Measurements from ENCODE around the gene C8A.

Gene C8A

DNA sequence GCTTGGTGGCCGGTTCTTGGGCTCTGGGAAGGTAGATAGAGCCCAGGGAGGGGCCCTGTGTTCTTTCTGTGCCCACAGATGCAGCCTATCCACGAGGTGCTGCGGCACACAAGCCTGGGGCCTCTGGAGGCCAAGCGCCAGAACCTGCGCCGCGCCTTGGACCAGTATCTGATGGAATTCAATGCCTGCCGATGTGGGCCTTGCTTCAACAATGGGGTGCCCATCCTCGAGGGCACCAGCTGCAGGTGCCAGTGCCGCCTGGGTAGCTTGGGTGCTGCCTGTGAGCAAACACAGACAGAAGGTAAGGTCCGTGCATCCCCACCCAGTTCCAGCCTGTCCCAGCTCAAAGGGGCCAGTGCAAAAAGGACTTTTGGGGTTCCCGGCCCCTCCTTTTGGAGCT lies 57.7 kb downstream of the C8A start:
- no peak for FAIRE-seq
- DNase-seq (ENCODE audit: insufficient read length, low spot score), result no peak

DNA sequence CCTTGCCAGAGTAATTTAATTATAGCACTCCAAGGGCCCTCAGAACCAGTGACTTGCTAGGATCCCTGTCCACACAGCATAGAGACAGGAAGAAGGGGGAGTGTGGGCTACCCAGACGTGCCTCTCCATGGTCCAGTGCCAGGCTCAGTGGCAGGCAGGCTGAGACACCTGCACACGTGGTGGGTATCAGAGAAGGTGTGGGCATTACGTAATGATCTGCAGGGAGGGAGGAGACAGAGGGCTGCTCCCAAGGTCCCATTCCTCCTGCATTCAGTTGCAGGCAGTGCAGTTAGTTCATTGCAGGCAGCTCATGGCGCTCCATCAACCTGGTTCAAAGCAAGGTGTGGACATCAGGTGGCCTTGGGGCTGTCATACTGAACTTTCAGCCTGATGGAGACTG lies 61.4 kb downstream of the C8A start:
- TF ChIP-seq POLR2A (IDR thresholded peaks at IDR 0.05; ENCODE audit: low read depth, low read length), result no peak
- no peak for FAIRE-seq
- DNase-seq (ENCODE audit: insufficient read length, low spot score), result no peak

More for the DNA sequence above, 57.7 kb downstream of the C8A start:
- TF ChIP-seq POLR2A (IDR thresholded peaks at IDR 0.05; ENCODE audit: low read depth, low read length), result no peak

DNA sequence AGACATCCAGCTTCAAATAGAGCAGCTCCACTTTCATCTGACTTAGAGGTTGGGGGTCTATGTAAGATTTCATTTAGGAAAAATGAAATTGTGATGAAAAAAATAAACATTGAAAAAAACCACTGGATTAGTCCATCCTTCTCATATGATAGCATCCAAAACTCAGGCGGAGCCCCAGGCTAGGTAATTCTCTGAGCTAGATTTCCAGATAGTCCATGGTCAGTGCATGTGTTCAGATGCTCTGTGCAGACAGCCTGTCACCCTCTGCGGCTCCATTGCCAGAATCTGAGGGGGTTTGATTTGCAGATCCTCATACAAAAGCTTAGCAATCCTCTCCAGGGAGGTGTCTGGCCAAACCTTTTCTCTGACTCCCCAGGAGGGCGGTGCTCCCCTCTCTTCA lies 62.0 kb downstream of the C8A start:
- FAIRE-seq (no peak), DNase-seq (ENCODE audit: insufficient read length, low spot score) (no peak)
- no peak for TF ChIP-seq POLR2A (IDR thresholded peaks at IDR 0.05; ENCODE audit: low read depth, low read length)

DNA sequence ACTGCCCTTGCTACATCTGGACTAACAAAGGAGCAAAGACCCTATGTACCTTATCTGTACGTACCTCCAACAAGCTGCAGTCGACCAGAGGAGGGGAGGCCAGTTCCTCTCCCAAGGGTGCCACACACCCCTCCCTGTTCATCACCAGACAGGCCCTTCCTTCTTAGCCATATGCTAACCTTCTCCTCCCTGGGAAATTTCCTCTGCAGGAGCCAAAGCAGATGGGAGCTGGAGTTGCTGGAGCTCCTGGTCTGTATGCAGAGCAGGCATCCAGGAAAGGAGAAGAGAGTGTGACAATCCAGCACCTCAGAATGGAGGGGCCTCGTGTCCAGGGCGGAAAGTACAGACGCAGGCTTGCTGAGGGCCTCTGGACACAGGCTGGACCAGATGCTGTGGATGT lies 62.8 kb downstream of the C8A start:
- FAIRE-seq (no peak), DNase-seq (ENCODE audit: insufficient read length, low spot score) (no peak)
- no peak for TF ChIP-seq POLR2A (IDR thresholded peaks at IDR 0.05; ENCODE audit: low read depth, low read length)

DNA sequence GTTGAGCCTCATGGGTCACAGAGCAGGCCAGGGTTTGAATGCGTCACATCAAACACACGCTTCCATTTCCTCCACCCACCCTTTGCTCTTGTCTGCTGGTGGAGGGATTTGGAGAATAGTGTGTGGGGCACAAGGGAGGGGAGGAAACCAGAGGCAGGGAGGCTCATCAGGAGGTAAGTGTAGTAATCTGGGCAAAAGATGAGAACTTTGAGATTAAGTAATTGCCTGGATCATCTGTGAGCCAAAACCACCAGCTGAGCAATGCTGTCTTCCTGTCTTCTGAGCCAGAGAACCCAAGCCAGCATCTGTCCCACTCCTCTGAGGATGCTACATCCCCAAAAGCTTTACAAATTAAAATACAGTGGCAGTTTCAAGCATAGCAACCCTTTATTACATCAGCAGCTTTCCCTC lies 66.0 kb downstream of the C8A start:
- no peak for TF ChIP-seq POLR2A (IDR thresholded peaks at IDR 0.05; ENCODE audit: low read depth, low read length)
- FAIRE-seq (no peak), DNase-seq (ENCODE audit: insufficient read length, low spot score) (no peak)

DNA sequence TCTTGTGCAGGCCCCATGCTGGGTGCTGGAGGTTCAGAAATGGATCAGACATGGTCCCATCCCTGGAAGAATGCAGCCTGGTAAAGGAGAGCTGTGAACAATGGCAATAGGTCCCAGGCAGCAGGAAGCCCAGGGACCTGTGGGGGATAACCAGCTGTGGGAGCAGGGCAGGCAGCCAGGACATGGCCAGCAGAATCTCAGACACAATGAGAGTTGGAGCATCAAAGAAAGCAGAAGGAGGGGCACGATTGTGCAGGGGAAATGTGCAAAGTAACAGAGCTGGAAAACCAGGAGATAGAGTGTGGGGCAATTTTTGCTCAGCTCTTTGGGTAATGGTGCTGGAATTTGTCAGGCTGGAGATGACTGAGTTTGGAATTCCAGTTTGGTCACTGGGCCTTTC lies 66.9 kb downstream of the C8A start:
- DNase-seq (ENCODE audit: insufficient read length, low spot score) (no peak), FAIRE-seq (no peak)
- TF ChIP-seq POLR2A (IDR thresholded peaks at IDR 0.05; ENCODE audit: low read depth, low read length), result no peak

DNA sequence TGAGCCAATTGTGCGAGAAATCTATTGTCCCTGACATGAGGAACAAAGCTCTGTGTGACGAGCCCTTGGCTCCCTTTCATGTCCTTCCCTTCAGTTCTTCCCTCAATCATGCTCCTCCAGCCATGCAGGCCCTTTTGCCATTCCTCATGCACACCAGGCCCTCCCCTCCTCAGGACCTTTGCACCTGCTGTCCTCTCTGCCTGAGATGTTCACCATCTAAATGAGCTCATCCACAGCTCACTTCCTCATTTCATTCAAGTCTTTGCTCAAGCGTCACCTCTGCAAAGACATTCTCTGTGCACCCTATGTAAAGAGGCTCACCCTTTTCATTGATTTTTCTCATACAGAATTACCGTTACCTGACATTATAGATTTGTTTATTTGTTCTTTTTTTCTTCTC lies 67.5 kb downstream of the C8A start:
- DNase-seq (ENCODE audit: insufficient read length, low spot score) (no peak), FAIRE-seq (no peak)
- TF ChIP-seq POLR2A (IDR thresholded peaks at IDR 0.05; ENCODE audit: low read depth, low read length), result no peak

DNA sequence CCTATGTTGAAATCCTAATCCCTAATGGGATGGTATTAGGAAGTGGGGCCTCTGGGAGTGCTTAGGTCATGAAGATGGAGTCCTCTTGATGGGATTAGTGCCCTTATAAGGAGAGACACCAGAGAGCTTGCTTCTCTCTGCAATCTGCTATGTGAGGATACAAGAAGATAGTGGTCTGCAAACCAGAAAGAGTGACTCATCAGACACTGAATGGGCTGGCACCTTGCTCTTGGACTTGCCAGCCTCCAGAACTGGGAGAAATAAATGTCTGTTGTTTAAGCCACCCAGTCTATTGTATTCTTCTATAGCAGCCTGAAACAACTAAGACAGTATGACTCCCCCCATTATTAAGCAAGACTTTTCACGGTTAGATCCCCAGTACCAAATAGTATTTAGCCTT lies 67.9 kb downstream of the C8A start:
- no peak for TF ChIP-seq POLR2A (IDR thresholded peaks at IDR 0.05; ENCODE audit: low read depth, low read length)

DNA sequence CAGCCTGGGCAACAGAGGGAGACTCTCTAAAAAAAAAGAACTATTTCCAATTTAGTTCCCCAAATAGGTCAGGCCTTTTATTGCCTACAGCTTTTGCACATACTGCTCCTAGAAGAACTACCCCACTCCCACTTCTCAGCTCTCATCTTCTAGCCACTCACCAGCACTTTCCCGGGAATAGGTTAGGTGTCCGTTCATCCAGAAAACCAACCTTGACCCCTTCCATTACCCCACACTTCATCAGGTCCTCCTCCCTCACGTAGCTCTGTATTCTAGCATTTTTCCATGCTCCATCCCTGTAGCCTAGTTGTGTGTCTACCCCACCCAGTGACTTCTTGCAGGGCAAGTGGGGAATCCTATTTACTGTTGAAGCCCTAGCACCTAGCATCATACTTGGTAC lies 68.6 kb downstream of the C8A start:
- TF ChIP-seq POLR2A (IDR thresholded peaks at IDR 0.05; ENCODE audit: low read depth, low read length), result no peak
- DNase-seq (ENCODE audit: insufficient read length, low spot score) (no peak), FAIRE-seq (no peak)

More for the DNA sequence above, 67.9 kb downstream of the C8A start:
- no peak for DNase-seq (ENCODE audit: insufficient read length, low spot score)
- FAIRE-seq, result no peak

DNA sequence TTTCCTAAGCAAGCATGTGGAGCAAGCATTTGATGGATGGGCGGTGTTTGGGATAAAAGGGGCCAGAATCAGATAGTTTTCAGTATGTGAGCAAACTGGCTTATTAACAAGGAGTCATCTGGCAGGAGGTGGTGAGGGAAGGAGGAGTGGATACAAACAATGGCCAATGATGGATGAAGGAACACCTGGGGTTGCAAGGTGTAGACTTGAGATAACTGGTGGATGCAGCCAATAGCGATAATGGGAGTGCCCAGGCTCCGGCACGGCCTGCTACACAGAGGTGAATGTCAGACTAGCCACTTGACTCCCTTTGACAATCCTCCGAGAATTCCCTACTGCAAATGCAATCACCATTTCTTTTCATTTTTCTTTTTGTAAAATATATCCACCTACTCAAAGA lies 69.5 kb downstream of the C8A start:
- FAIRE-seq (no peak), DNase-seq (ENCODE audit: insufficient read length, low spot score) (no peak)
- TF ChIP-seq POLR2A (IDR thresholded peaks at IDR 0.05; ENCODE audit: low read depth, low read length), result no peak

DNA sequence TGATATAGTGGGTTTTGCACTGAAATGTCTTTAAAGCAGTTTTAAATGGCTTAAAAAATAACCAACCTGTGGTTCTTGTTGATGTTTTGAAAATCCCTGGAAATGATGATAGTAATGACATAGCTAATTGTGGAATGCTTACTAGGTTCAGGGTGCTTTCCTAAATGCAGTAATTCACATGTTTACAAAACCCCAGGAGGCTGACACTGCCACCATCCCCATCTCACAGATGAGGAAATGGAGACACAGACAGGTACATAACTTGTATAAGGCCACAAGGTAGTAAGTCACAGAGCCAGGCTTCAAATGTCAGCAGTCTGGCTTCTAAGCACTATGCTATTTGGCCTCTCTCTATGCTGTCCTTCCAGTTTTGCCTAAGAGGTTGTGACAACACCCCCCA lies 70.6 kb downstream of the C8A start:
- no peak for TF ChIP-seq POLR2A (IDR thresholded peaks at IDR 0.05; ENCODE audit: low read depth, low read length)
- FAIRE-seq (no peak), DNase-seq (ENCODE audit: insufficient read length, low spot score) (no peak)

DNA sequence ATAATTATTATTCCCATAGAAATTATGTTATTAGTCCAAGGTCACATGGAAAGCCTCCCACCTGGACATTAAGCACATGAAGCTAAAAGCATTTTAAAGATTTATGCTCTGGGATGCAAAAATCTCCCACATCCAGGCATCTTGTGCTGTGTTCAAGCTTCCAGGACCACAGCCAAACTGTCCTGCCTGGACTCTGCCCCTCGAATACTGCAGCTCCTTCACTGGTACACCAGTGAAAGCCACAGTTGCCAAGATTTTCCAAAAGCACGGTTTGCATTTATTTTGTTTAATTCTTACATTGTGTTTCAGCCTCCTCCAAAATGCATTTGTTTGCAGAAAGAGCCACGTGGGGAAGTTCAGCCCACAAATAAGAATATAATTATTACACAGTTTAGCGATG lies 72.6 kb downstream of the C8A start:
- DNase-seq (ENCODE audit: insufficient read length, low spot score) (no peak), FAIRE-seq (no peak)
- no peak for TF ChIP-seq POLR2A (IDR thresholded peaks at IDR 0.05; ENCODE audit: low read depth, low read length)

DNA sequence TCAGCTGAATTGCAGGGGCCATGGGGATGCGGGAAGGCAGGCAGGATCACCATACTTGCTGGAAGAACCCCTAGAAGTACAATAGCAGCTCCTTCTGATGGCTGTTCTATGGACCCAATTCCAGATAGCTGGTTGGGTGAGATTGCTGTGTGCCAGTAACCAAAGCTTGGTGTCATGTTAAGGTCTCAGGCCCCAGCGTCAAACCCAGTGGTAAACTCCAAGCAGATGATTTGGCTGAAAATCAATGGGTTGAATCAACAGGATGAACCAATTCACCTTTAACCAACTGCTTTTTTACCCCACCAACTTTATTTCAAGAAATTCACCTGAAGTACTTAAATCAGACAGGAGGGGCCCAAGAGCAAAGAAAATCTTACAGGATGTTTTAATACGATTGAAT lies 73.4 kb downstream of the C8A start:
- DNase-seq (ENCODE audit: insufficient read length, low spot score), result no peak
- FAIRE-seq, result no peak
- TF ChIP-seq POLR2A (IDR thresholded peaks at IDR 0.05; ENCODE audit: low read depth, low read length), result no peak

DNA sequence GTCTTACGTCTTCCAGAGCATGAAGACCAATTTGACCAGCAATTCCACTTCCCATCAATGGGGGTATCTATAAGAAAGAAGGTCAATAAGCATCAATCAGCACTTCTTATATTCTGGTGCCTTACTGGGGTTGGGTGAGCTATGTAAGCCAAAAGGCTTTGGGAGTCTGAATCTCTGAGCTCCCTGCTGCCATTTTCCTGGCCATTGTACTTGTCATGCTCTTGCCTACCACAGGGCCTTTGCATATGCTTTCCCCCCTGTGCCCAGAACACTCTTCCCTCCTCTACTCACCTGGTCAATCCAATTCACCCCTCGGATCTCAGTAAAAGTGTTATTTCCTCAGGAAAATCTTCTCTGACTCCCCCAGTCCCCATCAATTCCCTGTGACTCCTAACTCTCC lies 74.9 kb downstream of the C8A start:
- DNase-seq (ENCODE audit: insufficient read length, low spot score) (no peak), FAIRE-seq (no peak)
- TF ChIP-seq POLR2A (IDR thresholded peaks at IDR 0.05; ENCODE audit: low read depth, low read length), result no peak

DNA sequence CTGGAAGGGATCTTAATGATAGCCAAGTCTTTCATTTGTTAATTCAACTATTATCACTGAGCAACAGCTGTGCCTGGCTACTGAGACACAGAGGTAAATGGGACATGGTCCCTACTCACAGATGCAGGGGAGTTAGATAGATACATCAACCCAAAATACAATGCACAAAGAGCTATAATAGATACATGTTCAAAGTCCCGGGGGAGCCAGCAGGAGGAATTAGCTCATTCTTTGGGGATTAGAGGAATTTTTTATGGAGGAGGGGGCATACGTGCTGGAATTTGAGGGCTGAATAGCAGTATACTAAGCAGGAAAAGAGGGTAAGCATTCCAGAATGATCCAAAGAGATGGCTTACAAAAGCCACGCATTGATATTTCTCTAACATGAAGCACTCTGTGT lies 76.6 kb downstream of the C8A start:
- DNase-seq (ENCODE audit: insufficient read length, low spot score), result no peak
- FAIRE-seq, result no peak
- no peak for TF ChIP-seq POLR2A (IDR thresholded peaks at IDR 0.05; ENCODE audit: low read depth, low read length)

DNA sequence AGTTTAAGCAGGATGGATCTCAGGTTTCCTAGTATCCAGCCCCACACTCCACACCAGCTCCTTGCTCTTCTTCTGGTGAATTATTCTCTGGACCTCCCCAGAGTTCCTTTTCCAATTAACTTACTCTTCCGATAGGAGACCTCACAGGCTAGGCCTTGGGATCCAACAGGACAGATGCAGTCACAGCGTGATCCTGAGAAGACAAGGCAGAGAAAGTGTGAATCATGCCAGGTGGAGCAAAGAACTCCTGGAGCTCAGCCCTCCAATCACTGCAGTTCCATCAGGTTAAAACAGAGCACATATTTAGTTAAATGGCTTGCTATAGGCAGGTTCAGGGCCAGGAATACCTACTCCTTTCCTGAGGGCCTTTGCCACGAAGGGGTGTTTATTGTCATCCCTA lies 77.1 kb downstream of the C8A start:
- no peak for TF ChIP-seq POLR2A (IDR thresholded peaks at IDR 0.05; ENCODE audit: low read depth, low read length)
- FAIRE-seq (no peak), DNase-seq (ENCODE audit: insufficient read length, low spot score) (no peak)

Measured in H54 (cell line).